NCI-H1930 (cell line): ENCODE results near the gene ALDH3A2.
"Not testable (repeated sequence)": the region's sequence is repeated elsewhere in the genome, so short reads cannot be mapped to it uniquely, and the experiment has no call there.

Experiments used
- DNase-seq, 2 experiments: peaks; one replicate each; lab custom pipeline; 2025; lab: John Stamatoyannopoulos, UW

ALDH3A2 gene

DNA sequence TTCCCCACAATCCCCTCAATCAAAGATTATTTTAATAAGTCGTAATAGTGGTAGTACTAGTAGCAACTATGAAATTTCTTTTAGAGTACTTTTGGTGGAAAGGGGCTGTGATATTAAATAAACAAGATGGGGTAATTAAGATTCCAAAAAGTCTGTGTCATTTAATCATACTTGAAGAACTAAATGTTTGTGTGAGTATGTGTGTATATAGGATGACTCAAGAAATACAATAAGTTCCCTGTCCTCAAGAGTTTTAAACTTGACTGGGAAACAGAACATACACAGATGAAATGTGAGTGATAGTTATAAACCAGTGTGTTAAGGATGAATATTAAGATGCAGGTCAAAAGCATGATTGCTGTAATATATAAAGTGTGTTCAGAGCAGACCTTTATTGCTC is 2.3 kb downstream of the ALDH3A2 start:
- DNase-seq = no peak

GRCh38 chr17:19651451-19652238 is 3.1 kb downstream of the ALDH3A2 start:
- DNase-seq = no peak

DNA sequence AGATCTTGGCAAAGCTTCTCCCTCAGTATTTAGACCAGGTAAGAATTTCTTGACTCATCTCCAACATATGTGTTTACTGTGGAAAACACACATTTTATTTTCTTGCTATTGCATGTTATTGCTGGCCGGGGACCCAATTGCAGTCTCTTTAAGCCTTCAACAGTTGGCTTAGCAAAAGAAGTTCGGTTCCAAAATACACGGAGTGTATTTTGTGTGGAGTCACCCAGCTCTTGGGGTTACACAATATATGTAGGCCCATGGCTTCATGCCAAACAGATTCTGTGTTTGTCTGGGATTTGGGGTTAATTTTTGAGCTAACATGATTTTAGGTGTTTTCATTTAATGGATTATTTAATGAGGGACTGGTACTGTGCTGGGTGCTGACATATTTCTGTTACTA is 4.0 kb downstream of the ALDH3A2 start:
- no peak for DNase-seq

GRCh38 chr17:19654342-19654886 is 5.9 kb downstream of the ALDH3A2 start:
- DNase-seq = no peak

- no peak for DNase-seq
Observed at GRCh38 chr17:19654896-19655295, 6.3 kb downstream of the ALDH3A2 start.

- no peak for DNase-seq
Observed at GRCh38 chr17:19656336-19656735, 7.8 kb downstream of the ALDH3A2 start.

GRCh38 chr17:19656851-19657581 is 8.5 kb downstream of the ALDH3A2 start:
- DNase-seq = no peak

GRCh38 chr17:19659366-19660177 is 11.0 kb downstream of the ALDH3A2 start:
- no peak for DNase-seq

- DNase-seq = no peak
Observed at GRCh38 chr17:19660219-19660870, 11.8 kb downstream of the ALDH3A2 start.

DNA sequence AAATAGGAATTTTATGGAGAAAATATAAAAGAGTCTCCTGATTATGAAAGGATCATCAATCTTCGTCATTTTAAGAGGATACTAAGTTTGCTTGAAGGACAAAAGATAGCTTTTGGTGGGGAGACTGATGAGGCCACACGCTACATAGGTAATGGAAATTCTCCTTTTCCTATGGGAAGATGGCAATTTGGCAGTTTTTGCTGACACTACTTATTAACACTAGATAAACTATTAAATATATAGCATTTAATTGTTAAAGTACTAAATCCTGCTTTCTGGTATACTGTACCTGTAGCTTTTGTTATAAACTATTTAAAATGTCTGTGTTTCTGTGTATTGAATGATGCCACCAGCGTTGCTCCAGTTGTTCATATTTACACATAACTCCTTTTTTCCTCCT is 12.6 kb downstream of the ALDH3A2 start:
- DNase-seq = no peak

DNA sequence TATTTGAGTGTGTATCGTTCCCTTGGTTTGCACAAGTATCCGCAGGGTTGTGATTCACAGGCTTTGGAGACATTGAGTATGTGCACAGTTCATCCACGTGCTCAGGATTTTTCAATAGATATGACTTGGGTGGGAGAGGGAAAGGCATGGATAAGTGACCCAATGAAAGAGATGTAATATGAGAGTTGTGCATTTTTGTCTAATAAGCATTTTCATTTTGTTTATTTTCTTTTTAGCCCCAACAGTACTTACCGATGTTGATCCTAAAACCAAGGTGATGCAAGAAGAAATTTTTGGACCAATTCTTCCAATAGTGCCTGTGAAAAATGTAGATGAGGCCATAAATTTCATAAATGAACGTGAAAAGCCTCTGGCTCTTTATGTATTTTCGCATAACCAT is 14.5 kb downstream of the ALDH3A2 start:
- DNase-seq = no peak

DNA sequence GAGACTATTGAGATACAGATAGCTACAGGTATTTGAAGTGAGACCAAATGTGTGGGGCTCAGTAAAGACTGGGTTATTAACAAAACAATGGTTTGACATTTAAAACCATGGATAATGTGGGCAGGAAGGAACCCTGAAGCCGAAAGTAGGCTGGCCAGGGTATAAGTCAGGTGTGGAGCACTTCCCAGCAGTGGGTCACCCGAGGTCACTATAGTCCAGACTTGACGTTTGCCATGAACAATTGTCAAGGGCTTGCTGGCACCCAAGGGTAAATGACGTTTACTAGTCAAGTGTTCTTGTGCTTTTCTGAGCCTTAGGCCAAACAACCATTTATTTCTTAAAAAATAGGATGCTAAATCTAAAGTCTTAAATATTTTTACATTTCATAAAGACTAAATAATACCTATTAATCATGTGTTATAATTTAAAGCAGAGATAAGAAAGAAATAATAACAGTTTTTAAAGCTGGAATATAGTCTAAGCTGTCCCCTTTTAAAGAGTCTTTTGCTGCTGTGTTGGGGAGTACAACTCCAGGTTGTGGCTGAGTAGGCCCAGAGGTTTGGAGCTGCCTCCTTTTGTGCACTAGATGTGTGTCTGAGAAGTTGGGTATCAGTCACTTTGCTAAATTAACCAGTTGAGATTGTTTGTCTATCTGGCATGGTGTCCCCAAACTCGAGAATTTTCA is 15.7 kb downstream of the ALDH3A2 start:
- DNase-seq = no peak

DNA sequence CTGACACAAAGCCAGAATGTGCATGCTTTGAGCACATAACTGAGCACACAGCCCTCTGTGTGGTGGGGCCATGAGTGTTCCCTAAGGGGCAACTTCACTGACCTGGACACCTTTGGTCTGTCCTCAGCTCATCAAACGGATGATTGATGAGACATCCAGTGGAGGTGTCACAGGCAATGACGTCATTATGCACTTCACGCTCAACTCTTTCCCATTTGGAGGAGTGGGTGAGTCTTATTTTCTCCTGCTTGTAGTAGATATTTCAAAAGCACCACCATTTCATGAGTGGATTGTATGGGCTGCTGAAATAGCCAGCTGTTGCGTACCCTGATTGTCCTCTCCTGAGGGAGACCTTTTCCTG is 16.2 kb downstream of the ALDH3A2 start:
- DNase-seq = no peak

- not testable (repeated sequence) for DNase-seq
Observed at GRCh38 chr17:19669680-19670079, 21.1 kb downstream of the ALDH3A2 start.

DNA sequence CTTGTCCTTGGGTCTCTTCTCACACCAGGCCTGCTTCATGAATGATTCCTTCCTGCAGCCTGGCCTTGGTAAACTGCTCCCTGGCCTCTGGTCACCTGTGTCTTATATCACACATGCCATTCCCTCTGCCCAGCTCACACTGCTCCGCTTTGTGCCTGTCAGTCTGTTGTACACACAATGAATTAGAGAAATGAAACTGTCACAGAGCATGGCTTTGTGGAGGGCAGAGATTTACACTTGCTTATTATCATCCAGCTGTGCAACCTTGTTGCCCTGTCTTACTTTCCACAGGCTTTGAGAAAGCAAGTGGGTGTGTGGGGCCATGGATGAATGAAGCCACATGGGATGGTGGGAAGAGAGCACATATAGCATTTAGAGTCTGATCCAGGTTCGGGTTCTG is 22.4 kb downstream of the ALDH3A2 start:
- DNase-seq = no peak

- DNase-seq = no peak
Observed at GRCh38 chr17:19671433-19671832, 22.9 kb downstream of the ALDH3A2 start.

DNA sequence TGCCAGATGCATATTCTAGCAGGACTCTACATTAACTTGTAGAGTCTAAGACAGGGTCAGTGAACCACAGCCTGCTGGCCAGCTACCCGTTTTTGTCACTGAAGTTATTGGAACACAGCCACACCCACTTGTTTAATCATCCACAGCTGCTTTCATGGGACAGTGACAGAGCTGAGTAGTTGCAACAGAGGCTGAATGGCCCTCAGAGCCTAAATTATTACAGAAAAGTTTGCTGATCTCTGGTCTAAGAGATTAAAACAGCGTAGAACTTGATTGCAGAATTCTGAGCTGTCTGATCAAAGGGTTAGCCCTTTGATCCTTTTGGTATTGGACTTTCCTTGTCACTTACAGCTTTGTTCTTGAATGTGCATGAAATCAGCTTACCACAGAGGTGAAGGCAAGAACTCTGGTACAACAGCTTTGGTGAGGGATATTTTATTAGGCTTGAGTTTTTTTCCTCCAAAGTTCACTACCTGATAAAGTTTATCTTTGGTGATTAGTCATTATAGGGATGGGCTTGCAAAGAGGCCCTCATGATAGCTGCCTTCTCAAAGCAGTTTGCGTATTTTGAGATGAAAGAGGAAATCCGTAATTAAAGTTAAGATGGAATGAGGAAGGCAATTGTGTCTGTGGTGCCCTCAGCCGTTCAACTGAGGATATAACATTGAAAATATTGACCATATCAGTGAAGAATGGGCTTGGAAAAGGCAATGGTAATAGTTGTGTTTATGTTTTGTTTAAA is 23.6 kb downstream of the ALDH3A2 start:
- no peak for DNase-seq

- DNase-seq = no peak
Observed at GRCh38 chr17:19673623-19674022, 25.1 kb downstream of the ALDH3A2 start.

- DNase-seq = no peak
Observed at GRCh38 chr17:19676896-19677295, 28.3 kb downstream of the ALDH3A2 start.

- no peak for DNase-seq
Observed at GRCh38 chr17:19677736-19678379, 29.3 kb downstream of the ALDH3A2 start.
